Nephron (organoid): ENCODE results near the gene SAMD11.

Experiments
- H3K27ac Mint-ChIP-seq, 3 experiments: 2 replicates each; pipeline ENCODE4 v1.8.0; 2020; ENCODE audit warnings: mixed read lengths in 3 of 3, mild to moderate bottlenecking in 2 of 3, moderate library complexity in 1 of 3
- H3K27me3 Mint-ChIP-seq: 2 replicates; pipeline ENCODE4 v1.8.0; 2021; ENCODE audit warnings: low read depth, mild to moderate bottlenecking, moderate library complexity, mixed read lengths
- H3K36me3 Mint-ChIP-seq: 2 replicates; pipeline ENCODE4 v1.8.0; 2020; ENCODE audit warnings: low read depth, mixed read lengths
- H3K4me1 Mint-ChIP-seq: 2 replicates; pipeline ENCODE4 v1.8.0; 2020; ENCODE audit warnings: mixed read lengths
- H3K4me3 Mint-ChIP-seq, 3 experiments: 2 replicates each; pipeline ENCODE4 v1.8.0; 2020; ENCODE audit warnings: mild to moderate bottlenecking in 3 of 3, mixed read lengths in 3 of 3, moderate library complexity in 2 of 3
- H3K9me3 Mint-ChIP-seq: 2 replicates; pipeline ENCODE4 v1.8.0; 2020; ENCODE audit warnings: mixed read lengths
- TF ChIP-seq, protein P1 (sequence below), 3 experiments: fragments of 200-600 bp; sonication (generic); IDR thresholded peaks; one replicate each; pipeline ENCODE4 v1.5.0; 2021; ENCODE audit warnings: antibody characterized with exemption in 3 of 3; ENCODE audit not compliant: unreplicated experiment in 3 of 3

The SAMD11 gene

DNA sequence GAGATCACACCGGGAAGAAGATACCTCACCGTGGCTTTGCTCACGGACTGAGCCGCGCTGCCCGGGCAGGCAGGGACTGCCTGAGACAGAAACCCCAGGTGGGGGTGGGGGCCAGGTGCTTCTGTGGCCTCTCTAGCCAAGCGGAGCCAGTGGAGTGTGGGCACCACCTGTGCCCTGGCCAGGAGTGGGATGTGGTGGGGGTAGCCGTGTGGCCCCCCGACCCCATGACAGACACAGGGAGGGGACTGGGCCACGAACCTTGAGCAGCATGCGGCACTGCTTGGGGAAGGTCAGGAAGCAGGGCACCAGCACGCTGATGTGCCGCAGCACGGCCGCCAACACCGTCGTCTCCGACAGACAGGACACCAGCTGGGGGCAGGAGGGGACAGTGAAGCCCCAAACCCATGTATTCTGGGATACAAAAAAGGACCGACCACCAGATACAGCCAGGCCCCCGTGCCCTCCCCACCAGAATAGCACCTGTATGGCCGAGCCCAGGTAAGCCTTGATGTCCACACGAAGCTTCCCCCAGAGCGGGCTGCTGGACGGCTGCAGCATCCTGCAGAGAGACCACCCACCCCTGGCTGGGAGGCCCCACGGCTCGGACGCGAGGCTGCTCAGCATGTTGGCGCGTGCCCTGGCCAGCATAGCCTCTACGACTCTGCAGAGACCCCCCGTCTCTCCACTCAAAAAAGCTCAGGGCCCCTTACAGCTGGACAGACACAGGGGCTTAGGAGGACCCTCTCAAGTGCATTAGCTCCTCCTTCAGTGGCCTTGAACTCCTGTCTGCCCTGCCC lies 30.0 kb downstream of the SAMD11 start:
- Mint-ChIP-seq H3K27ac (no peak overlapping the region), H3K27me3 (no peaks in the 10 kb centered on the region), H3K4me3 (peak overlapping the region in 1 of 3 experiments; percentile 21), H3K9me3 (no peaks in the 10 kb centered on the region), H3K4me1 (peaks cover 18% of the 10 kb centered on the region), H3K36me3 (peaks cover 50% of the 10 kb centered on the region)
- TF ChIP-seq, protein P1, sequence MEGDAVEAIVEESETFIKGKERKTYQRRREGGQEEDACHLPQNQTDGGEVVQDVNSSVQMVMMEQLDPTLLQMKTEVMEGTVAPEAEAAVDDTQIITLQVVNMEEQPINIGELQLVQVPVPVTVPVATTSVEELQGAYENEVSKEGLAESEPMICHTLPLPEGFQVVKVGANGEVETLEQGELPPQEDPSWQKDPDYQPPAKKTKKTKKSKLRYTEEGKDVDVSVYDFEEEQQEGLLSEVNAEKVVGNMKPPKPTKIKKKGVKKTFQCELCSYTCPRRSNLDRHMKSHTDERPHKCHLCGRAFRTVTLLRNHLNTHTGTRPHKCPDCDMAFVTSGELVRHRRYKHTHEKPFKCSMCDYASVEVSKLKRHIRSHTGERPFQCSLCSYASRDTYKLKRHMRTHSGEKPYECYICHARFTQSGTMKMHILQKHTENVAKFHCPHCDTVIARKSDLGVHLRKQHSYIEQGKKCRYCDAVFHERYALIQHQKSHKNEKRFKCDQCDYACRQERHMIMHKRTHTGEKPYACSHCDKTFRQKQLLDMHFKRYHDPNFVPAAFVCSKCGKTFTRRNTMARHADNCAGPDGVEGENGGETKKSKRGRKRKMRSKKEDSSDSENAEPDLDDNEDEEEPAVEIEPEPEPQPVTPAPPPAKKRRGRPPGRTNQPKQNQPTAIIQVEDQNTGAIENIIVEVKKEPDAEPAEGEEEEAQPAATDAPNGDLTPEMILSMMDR (IDR thresholded peaks at IDR 0.05; ENCODE audit: unreplicated experiment in 3 of 3), result no peak

DNA sequence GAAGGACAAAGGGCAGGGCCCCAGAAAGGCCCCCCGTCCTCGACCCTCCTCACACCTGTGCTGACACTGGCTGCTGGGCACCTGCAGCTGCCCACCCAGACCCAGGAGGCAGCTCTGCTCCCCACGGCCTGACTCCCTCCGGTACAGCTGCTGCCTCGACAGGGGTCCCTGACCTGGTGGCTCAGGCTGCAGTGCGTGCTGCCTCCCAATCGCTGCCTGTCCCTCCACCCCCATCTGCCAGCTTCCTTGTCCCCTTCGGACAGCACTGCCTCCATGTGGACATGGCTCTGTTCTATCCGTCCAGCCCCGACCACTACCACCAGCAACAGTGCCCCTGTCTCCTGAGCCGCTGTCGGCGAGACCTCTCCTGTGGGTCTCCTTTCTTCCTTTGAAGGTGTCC lies 31.2 kb downstream of the SAMD11 start:
- Mint-ChIP-seq H3K27ac (no peak overlapping the region), H3K4me3 (no peak overlapping the region), H3K36me3 (peaks cover 39% of the 10 kb centered on the region), H3K4me1 (peaks cover 19% of the 10 kb centered on the region), H3K9me3 (no peaks in the 10 kb centered on the region), H3K27me3 (no peaks in the 10 kb centered on the region)
- TF ChIP-seq, protein P1 (IDR thresholded peaks at IDR 0.05; ENCODE audit: unreplicated experiment in 3 of 3), result no peak

DNA sequence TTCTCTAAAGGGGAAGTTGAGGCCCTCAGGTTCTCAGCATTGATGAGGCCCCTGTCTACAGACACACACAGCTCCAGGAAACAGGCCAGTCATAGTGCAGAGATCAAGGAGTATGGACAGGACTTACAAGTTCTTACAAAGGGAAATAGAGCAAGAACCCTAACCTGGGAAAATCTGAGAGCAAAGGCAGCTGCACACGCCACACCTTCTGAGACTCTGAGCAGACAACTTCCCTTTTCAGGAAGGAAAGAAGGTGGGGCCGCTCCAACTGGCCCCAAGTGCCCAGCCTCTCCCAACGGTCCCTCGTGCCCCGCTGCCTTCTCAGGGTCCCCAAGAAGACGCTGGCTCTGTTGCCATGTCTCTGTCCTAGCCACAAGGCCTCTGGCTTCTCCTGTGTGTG lies 31.8 kb downstream of the SAMD11 start:
- Mint-ChIP-seq H3K27me3 (no peaks in the 10 kb centered on the region), H3K4me1 (peaks cover 19% of the 10 kb centered on the region), H3K27ac (no peak overlapping the region), H3K9me3 (no peaks in the 10 kb centered on the region), H3K36me3 (peaks cover 33% of the 10 kb centered on the region), H3K4me3 (peak overlapping the region; percentile 22 to 77 (median 28))
- TF ChIP-seq, protein P1 (IDR thresholded peaks at IDR 0.05; ENCODE audit: unreplicated experiment in 3 of 3), result no peak

DNA sequence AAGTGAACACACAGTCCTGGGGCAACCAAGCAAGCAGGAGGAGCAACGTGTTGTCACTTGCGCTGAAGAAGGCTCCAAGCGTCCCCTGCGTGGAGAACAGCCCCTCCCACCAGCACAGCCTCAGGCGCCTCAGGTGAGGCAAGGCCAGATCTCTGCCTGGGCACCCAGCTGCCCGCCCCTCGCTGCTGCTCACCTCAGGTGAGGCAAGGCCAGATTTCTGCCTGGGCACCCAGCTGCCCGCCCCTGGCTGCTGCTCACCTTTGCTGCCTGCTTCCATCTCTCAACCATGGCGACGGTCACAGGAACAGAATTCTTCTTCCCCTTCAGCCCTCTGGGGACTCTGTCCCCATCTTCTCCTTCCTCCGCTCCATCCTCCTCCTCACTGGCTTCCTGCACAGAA lies 32.9 kb downstream of the SAMD11 start:
- TF ChIP-seq, protein P1 (IDR thresholded peaks at IDR 0.05; ENCODE audit: unreplicated experiment in 3 of 3), result no peak
- H3K27me3 Mint-ChIP-seq, result no peaks in the 10 kb centered on the region
- H3K9me3 Mint-ChIP-seq, result no peaks in the 10 kb centered on the region
- H3K27ac Mint-ChIP-seq, result no peak overlapping the region
- peaks cover 15% of the 10 kb centered on the region for H3K4me1 Mint-ChIP-seq
- H3K36me3 Mint-ChIP-seq, result peaks cover 25% of the 10 kb centered on the region
- H3K4me3 Mint-ChIP-seq, result peak overlapping the region; percentile 57 to 79 (median 77)

DNA sequence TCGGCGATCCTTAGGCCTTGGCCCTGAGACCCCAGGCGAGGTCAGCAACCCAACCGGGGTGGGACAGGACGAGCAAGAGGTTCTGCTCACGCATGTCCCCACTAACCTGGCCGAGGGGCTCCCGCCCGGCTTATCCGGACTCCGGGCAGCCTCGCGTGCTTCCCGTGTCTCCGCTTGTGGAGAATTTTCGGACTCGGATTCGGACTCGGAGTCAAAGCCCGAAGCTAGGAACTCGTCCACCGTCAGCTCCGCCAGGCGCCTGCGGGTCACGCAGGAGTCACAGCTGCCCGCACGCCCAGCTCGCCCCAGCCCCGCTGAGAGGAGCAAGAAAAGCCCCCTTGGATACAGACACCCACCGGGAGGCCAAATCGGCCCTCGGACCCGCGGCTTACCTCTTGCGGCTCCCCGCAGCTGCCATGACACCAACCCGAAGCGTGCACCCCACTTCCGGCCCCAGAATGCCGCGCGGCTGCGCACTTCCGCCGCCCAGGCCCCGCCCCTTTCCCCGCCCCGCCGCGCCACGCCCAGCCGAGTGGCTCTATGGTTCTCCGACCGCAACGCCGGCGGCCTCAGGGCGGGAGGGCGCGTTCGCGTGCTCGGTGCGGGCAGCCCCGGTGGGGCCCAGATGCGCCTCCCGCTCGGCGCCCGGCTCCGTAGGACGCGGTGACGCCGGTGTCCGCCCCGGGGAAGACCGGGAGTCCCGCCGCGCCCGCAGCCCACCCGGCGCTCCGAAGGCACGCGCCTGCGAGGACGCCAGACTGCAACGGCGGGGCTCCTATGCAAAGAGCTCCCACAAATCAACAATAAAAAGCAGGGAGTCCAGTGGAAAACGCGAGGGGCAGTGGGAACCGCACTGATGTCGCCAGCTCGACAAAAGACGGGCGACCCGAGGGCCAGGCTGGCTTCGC lies 35.4 kb downstream of the SAMD11 start, which contains the start of gene NOC2L:
Gene NOC2L, minus strand, starts transcription at position 434 of the 908 bp plus-strand sequence. Its CDS starts 16 bp downstream, at position 418.
- Mint-ChIP-seq H3K27ac (no peak within 1 kb of the TSS), H3K4me1 (peaks cover 14% of the 10 kb centered on the region), H3K4me3 (peak within 1 kb of the TSS; percentile 86 to 92 (median 91)), H3K9me3 (no peaks in the 10 kb centered on the region), H3K27me3 (no peaks in the 10 kb centered on the region), H3K36me3 (peaks cover 18% of the 10 kb centered on the region)
- TF ChIP-seq, protein P1 (IDR thresholded peaks at IDR 0.05; ENCODE audit: unreplicated experiment in 3 of 3), result no peak
